ENCODE data around the gene IMPA2. TPM values are rescaled to one million over a fixed set of nuclear protein-coding genes. Genes with fewer than 3 reads are reported as not detected.

Gene IMPA2
- total RNA-seq, 4 donors from 2014 or later: 227 to 572 (median 354) TPM

- TF ChIP-seq POLR2A (IDR thresholded peaks at IDR 0.05) (no peak), CTCF (IDR thresholded peaks at IDR 0.05) (no peak)
- 78 to 82% methylated on average over 20 of the region's 20 CpGs for WGBS, 2 donors
- DNase-seq (ENCODE audit: low spot score in 2 of 2): no peak
- H3K4me3 ChIP-seq (ENCODE audit: low read depth, poor library complexity, severe bottlenecking): no peak overlapping the region
- intact Hi-C loops (cut with DNase I; ENCODE audit: low total_unique reads): no loop called here
Observed at GRCh38 chr18:12013186-12013916, 32.0 kb downstream of the IMPA2 start.

- TF ChIP-seq CTCF (IDR thresholded peaks at IDR 0.05): no peak
- TF ChIP-seq POLR2A (IDR thresholded peaks at IDR 0.05): no peak
- 85 to 86% methylated on average over 17 of the region's 17 CpGs for WGBS, 2 donors
- no peak overlapping the region for H3K4me3 ChIP-seq (ENCODE audit: low read depth, poor library complexity, severe bottlenecking)
Observed at GRCh38 chr18:12014086-12014485, 32.8 kb downstream of the IMPA2 start.

GRCh38 chr18:12014521-12015415 lies 33.5 kb downstream of the IMPA2 start:
- no peak overlapping the region for H3K4me3 ChIP-seq (ENCODE audit: low read depth, poor library complexity, severe bottlenecking)
- intact Hi-C loops (cut with DNase I; ENCODE audit: low total_unique reads): no loop called here
- no peak for TF ChIP-seq POLR2A (IDR thresholded peaks at IDR 0.05)
- DNase-seq (ENCODE audit: low spot score in 2 of 2): no peak
- 78 to 79% methylated on average over 13 to 14 of the region's 14 CpGs for WGBS, 2 donors

More at GRCh38 chr18:12014086-12014485, 32.8 kb downstream of the IMPA2 start:
- DNase-seq (ENCODE audit: low spot score in 2 of 2): no peak
- intact Hi-C loops (cut with DNase I; ENCODE audit: low total_unique reads): no loop called here

GRCh38 chr18:12015416-12016062 lies 34.2 kb downstream of the IMPA2 start:
- no peak overlapping the region for H3K4me3 ChIP-seq (ENCODE audit: low read depth, poor library complexity, severe bottlenecking)
- 46 to 53% methylated on average over 13 of the region's 13 CpGs for whole genome bisulfite sequencing, 2 donors
- intact Hi-C loops (cut with DNase I; ENCODE audit: low total_unique reads): no loop called here
- TF ChIP-seq CTCF (IDR thresholded peaks at IDR 0.05) (no peak), POLR2A (IDR thresholded peaks at IDR 0.05) (no peak)
- peak in 1 of 2 donors; percentile 62 for DNase-seq (ENCODE audit: low spot score in 2 of 2)

- 78 to 80% methylated on average over 5 of the region's 5 CpGs for WGBS, 2 donors
- no peak for DNase-seq (ENCODE audit: low spot score in 2 of 2)
- intact Hi-C loops (cut with DNase I; ENCODE audit: low total_unique reads): no loop called here
- no peak overlapping the region for H3K4me3 ChIP-seq (ENCODE audit: low read depth, poor library complexity, severe bottlenecking)
- TF ChIP-seq POLR2A (IDR thresholded peaks at IDR 0.05): no peak
- no peak for TF ChIP-seq CTCF (IDR thresholded peaks at IDR 0.05)
Observed at GRCh38 chr18:12017081-12017480, 35.8 kb downstream of the IMPA2 start.

GRCh38 chr18:12018861-12019260 lies 37.6 kb downstream of the IMPA2 start:
- intact Hi-C loops (cut with DNase I; ENCODE audit: low total_unique reads): no loop called here
- WGBS, 2 donors: 91 to 93% methylated on average over 7 of the region's 7 CpGs
- no peak for DNase-seq (ENCODE audit: low spot score in 2 of 2)
- TF ChIP-seq POLR2A (IDR thresholded peaks at IDR 0.05) (no peak), CTCF (IDR thresholded peaks at IDR 0.05) (no peak)
- no peak overlapping the region for H3K4me3 ChIP-seq (ENCODE audit: low read depth, poor library complexity, severe bottlenecking)

Data from lower leg skin (tissue), 4 donors.